ENCODE data around the gene ALS2CL.

ALS2CL gene

GRCh38 chr3:46690798-46691197 is 2.7 kb downstream of the ALS2CL start:
- no peaks in the 10 kb centered on the region for H3K79me1 ChIP-seq (replicated peaks; ENCODE audit: low read length, poor library complexity, severe bottlenecking)
- H3K9ac ChIP-seq (ENCODE audit: low read length): no peak overlapping the region
- no peak overlapping the region for H4K91ac ChIP-seq (ENCODE audit: low read length)
- H3K27ac ChIP-seq (ENCODE audit: low read length, poor library complexity, severe bottlenecking): no peak overlapping the region
- H3K23ac ChIP-seq (ENCODE audit: low read length in 2 of 2): no peak overlapping the region
- no peak overlapping the region for H2BK12ac ChIP-seq (ENCODE audit: low read length in 2 of 2)
- H3K18ac ChIP-seq (ENCODE audit: low read depth in 1 of 2, low read length in 2 of 2): no peak overlapping the region
- H2BK15ac ChIP-seq (ENCODE audit: low read depth, poor library complexity, severe bottlenecking): no peak overlapping the region
- peaks cover 0 to 2% of the 10 kb centered on the region in 2 experiments for H3K36me3 ChIP-seq (ENCODE audit: control insufficient read depth in 1 of 2, insufficient read depth in 2 of 2, low read depth in 1 of 2, low read length in 2 of 2)
- no peak overlapping the region for H2BK5ac ChIP-seq (ENCODE audit: low read depth, low read length, poor library complexity, severe bottlenecking)
- H2BK120ac ChIP-seq (ENCODE audit: low read depth, low read length): no peak overlapping the region
- no peak for DNase-seq
- H3K27me3 ChIP-seq (ENCODE audit: control insufficient read depth in 1 of 2, insufficient read depth in 1 of 2, low read length in 2 of 2): peaks cover 8 to 33% of the 10 kb centered on the region in 2 experiments
- no peak overlapping the region for H3K4me3 ChIP-seq (ENCODE audit: insufficient read depth in 1 of 2, low read depth in 1 of 2, low read length in 2 of 2)
- H3K4ac ChIP-seq (ENCODE audit: low read depth in 1 of 2, low read length in 2 of 2): no peak overlapping the region
- WGBS: 90% methylated on average over 5 of the region's 5 CpGs
- peak overlapping the region in 1 of 2 experiments; percentile 8 for H3K14ac ChIP-seq (ENCODE audit: low read length in 2 of 2)
- no peaks in the 10 kb centered on the region for H3K9me3 ChIP-seq (ENCODE audit: control insufficient read depth, low read length)
- H3K4me2 ChIP-seq (ENCODE audit: low read length, poor library complexity, severe bottlenecking): no peak overlapping the region
- H2AFZ ChIP-seq (ENCODE audit: low read depth, low read length): no peak overlapping the region
- peaks cover 24% of the 10 kb centered on the region for H3K4me1 ChIP-seq (ENCODE audit: control insufficient read depth, insufficient read depth, low read depth, low read length)
- H2AK5ac ChIP-seq (ENCODE audit: low read length, severe bottlenecking): no peak overlapping the region
- no peak overlapping the region for H4K8ac ChIP-seq (ENCODE audit: low read length)

- H4K91ac ChIP-seq (ENCODE audit: low read length): no peak overlapping the region
- H2BK120ac ChIP-seq (ENCODE audit: low read depth, low read length): no peak overlapping the region
- H2BK5ac ChIP-seq (ENCODE audit: low read depth, low read length, poor library complexity, severe bottlenecking): no peak overlapping the region
- H3K36me3 ChIP-seq (ENCODE audit: control insufficient read depth in 1 of 2, insufficient read depth in 2 of 2, low read depth in 1 of 2, low read length in 2 of 2): peaks cover 0 to 11% of the 10 kb centered on the region in 2 experiments
- H2BK12ac ChIP-seq (ENCODE audit: low read length in 2 of 2): no peak overlapping the region
- WGBS: 91% methylated on average over 9 of the region's 9 CpGs
- H3K79me1 ChIP-seq (replicated peaks; ENCODE audit: low read length, poor library complexity, severe bottlenecking): no peaks in the 10 kb centered on the region
- H3K27ac ChIP-seq (ENCODE audit: low read length, poor library complexity, severe bottlenecking): no peak overlapping the region
- peaks cover 2 to 18% of the 10 kb centered on the region in 2 experiments for H3K27me3 ChIP-seq (ENCODE audit: control insufficient read depth in 1 of 2, insufficient read depth in 1 of 2, low read length in 2 of 2)
- H3K18ac ChIP-seq (ENCODE audit: low read depth in 1 of 2, low read length in 2 of 2): no peak overlapping the region
- DNase-seq: no peak
- no peak overlapping the region for H3K4ac ChIP-seq (ENCODE audit: low read depth in 1 of 2, low read length in 2 of 2)
- H2AFZ ChIP-seq (ENCODE audit: low read depth, low read length): no peak overlapping the region
- no peak overlapping the region for H4K8ac ChIP-seq (ENCODE audit: low read length)
- no peak overlapping the region for H3K23ac ChIP-seq (ENCODE audit: low read length in 2 of 2)
- H3K9me3 ChIP-seq (ENCODE audit: control insufficient read depth, low read length): no peaks in the 10 kb centered on the region
- H3K4me1 ChIP-seq (ENCODE audit: control insufficient read depth, insufficient read depth, low read depth, low read length): no peaks in the 10 kb centered on the region
- H3K14ac ChIP-seq (ENCODE audit: low read length in 2 of 2): peak overlapping the region in 1 of 2 experiments; percentile 36
- H3K9ac ChIP-seq (ENCODE audit: low read length): no peak overlapping the region
- H2AK5ac ChIP-seq (ENCODE audit: low read length, severe bottlenecking): no peak overlapping the region
- no peak overlapping the region for H3K4me3 ChIP-seq (ENCODE audit: insufficient read depth in 1 of 2, low read depth in 1 of 2, low read length in 2 of 2)
- H3K4me2 ChIP-seq (ENCODE audit: low read length, poor library complexity, severe bottlenecking): no peak overlapping the region
- H2BK15ac ChIP-seq (ENCODE audit: low read depth, poor library complexity, severe bottlenecking): no peak overlapping the region
Measured at GRCh38 chr3:46685446-46685845, 8.0 kb downstream of the ALS2CL start.

GRCh38 chr3:46684891-46685290 is 8.6 kb downstream of the ALS2CL start:
- H4K8ac ChIP-seq (ENCODE audit: low read length): no peak overlapping the region
- no peak overlapping the region for H2BK15ac ChIP-seq (ENCODE audit: low read depth, poor library complexity, severe bottlenecking)
- H3K23ac ChIP-seq (ENCODE audit: low read length in 2 of 2): no peak overlapping the region
- no peak overlapping the region for H2AFZ ChIP-seq (ENCODE audit: low read depth, low read length)
- no peak overlapping the region for H2BK12ac ChIP-seq (ENCODE audit: low read length in 2 of 2)
- peaks cover 0 to 11% of the 10 kb centered on the region in 2 experiments for H3K36me3 ChIP-seq (ENCODE audit: control insufficient read depth in 1 of 2, insufficient read depth in 2 of 2, low read depth in 1 of 2, low read length in 2 of 2)
- peaks cover 0 to 18% of the 10 kb centered on the region in 2 experiments for H3K27me3 ChIP-seq (ENCODE audit: control insufficient read depth in 1 of 2, insufficient read depth in 1 of 2, low read length in 2 of 2)
- no peak overlapping the region for H2BK5ac ChIP-seq (ENCODE audit: low read depth, low read length, poor library complexity, severe bottlenecking)
- no peak overlapping the region for H3K27ac ChIP-seq (ENCODE audit: low read length, poor library complexity, severe bottlenecking)
- no peaks in the 10 kb centered on the region for H3K9me3 ChIP-seq (ENCODE audit: control insufficient read depth, low read length)
- WGBS: 89% methylated on average over 2 of the region's 2 CpGs
- H2AK5ac ChIP-seq (ENCODE audit: low read length, severe bottlenecking): no peak overlapping the region
- H3K9ac ChIP-seq (ENCODE audit: low read length): no peak overlapping the region
- H3K4me2 ChIP-seq (ENCODE audit: low read length, poor library complexity, severe bottlenecking): no peak overlapping the region
- H3K14ac ChIP-seq (ENCODE audit: low read length in 2 of 2): no peak overlapping the region
- H3K4me1 ChIP-seq (ENCODE audit: control insufficient read depth, insufficient read depth, low read depth, low read length): no peaks in the 10 kb centered on the region
- H2BK120ac ChIP-seq (ENCODE audit: low read depth, low read length): no peak overlapping the region
- no peak overlapping the region for H4K91ac ChIP-seq (ENCODE audit: low read length)
- H3K79me1 ChIP-seq (replicated peaks; ENCODE audit: low read length, poor library complexity, severe bottlenecking): no peaks in the 10 kb centered on the region
- no peak overlapping the region for H3K4ac ChIP-seq (ENCODE audit: low read depth in 1 of 2, low read length in 2 of 2)
- no peak for DNase-seq
- H3K4me3 ChIP-seq (ENCODE audit: insufficient read depth in 1 of 2, low read depth in 1 of 2, low read length in 2 of 2): no peak overlapping the region
- H3K18ac ChIP-seq (ENCODE audit: low read depth in 1 of 2, low read length in 2 of 2): no peak overlapping the region

- Histone ChIP-seq H3K14ac (ENCODE audit: low read length in 2 of 2) (no peak overlapping the region), H2BK12ac (ENCODE audit: low read length in 2 of 2) (no peak overlapping the region), H3K9ac (ENCODE audit: low read length) (no peak overlapping the region), H3K27ac (ENCODE audit: low read length, poor library complexity, severe bottlenecking) (no peak overlapping the region), H4K91ac (ENCODE audit: low read length) (no peak overlapping the region), H2AFZ (ENCODE audit: low read depth, low read length) (no peak overlapping the region), H3K79me1 (replicated peaks; ENCODE audit: low read length, poor library complexity, severe bottlenecking) (no peaks in the 10 kb centered on the region), H2BK5ac (ENCODE audit: low read depth, low read length, poor library complexity, severe bottlenecking) (no peak overlapping the region), H3K4me2 (ENCODE audit: low read length, poor library complexity, severe bottlenecking) (no peak overlapping the region), H3K4me3 (ENCODE audit: insufficient read depth in 1 of 2, low read depth in 1 of 2, low read length in 2 of 2) (no peak overlapping the region), H3K36me3 (ENCODE audit: control insufficient read depth in 1 of 2, insufficient read depth in 2 of 2, low read depth in 1 of 2, low read length in 2 of 2) (peaks cover 0 to 11% of the 10 kb centered on the region in 2 experiments), H3K18ac (ENCODE audit: low read depth in 1 of 2, low read length in 2 of 2) (no peak overlapping the region), H3K9me3 (ENCODE audit: control insufficient read depth, low read length) (no peaks in the 10 kb centered on the region), H2BK120ac (ENCODE audit: low read depth, low read length) (no peak overlapping the region), H2AK5ac (ENCODE audit: low read length, severe bottlenecking) (no peak overlapping the region), H3K4ac (ENCODE audit: low read depth in 1 of 2, low read length in 2 of 2) (no peak overlapping the region), H3K4me1 (ENCODE audit: control insufficient read depth, insufficient read depth, low read depth, low read length) (no peaks in the 10 kb centered on the region), H2BK15ac (ENCODE audit: low read depth, poor library complexity, severe bottlenecking) (no peak overlapping the region), H3K23ac (ENCODE audit: low read length in 2 of 2) (no peak overlapping the region), H4K8ac (ENCODE audit: low read length) (no peak overlapping the region), H3K27me3 (ENCODE audit: control insufficient read depth in 1 of 2, insufficient read depth in 1 of 2, low read length in 2 of 2) (peaks cover 0 to 12% of the 10 kb centered on the region in 2 experiments)
- 91% methylated on average over 11 of the region's 11 CpGs for WGBS
- DNase-seq: no peak
Measured at GRCh38 chr3:46682974-46683373, 10.5 kb downstream of the ALS2CL start.
